HCT116 (cell line): ENCODE measurements around the gene ADGRB2. TPM values are rescaled to one million over a fixed set of nuclear protein-coding genes. Genes with fewer than 3 reads are reported as not detected.

Source experiments
- ATAC-seq: fragments of 200-7000 bp; cut with Tn5 transposase; 2 replicates; pipeline ENCODE4 v1.9.1; 2020; ENCODE audit warnings: mild to moderate bottlenecking, moderate library complexity
- BruUV-seq: library from RNA; stranded (reverse); fragments of 400-500 nt; replicated peaks from 2 replicates; lab custom pipeline; 2021; lab: Mats Ljungman, UMichigan
- CTCF ChIA-PET: fragments of 300-600 bp; sonication (Branson Sonifier 250); formaldehyde crosslinking; loops from one replicate; lab custom pipeline; 2021; ENCODE audit warnings: antibody characterized with exemption; lab: Charles Lee
- POLR2A ChIA-PET: fragments of 300-600, 350-600 bp; sonication (Branson Sonifier 250); formaldehyde crosslinking; loops from one replicate; lab custom pipeline; 2021; ENCODE audit warnings: antibody characterized with exemption; lab: Charles Lee
- RAD21 ChIA-PET, 2 experiments: fragments of 300-600 bp; sonication (Branson Sonifier 250); formaldehyde crosslinking; loops; one replicate each; lab custom pipeline; 2023; ENCODE audit warnings: low total read pairs in 2 of 2; ENCODE audit not compliant: uncharacterized antibody in 2 of 2, unreplicated experiment in 2 of 2, low non-redundant PET in 1 of 2; lab: Charles Lee
- DNase-seq: peaks from one replicate; pipeline ENCODE4 v3.0.0-alpha.2; 2010; ENCODE audit warnings: low read depth, low spot score
- H2AFZ ChIP-seq: fragments of 200-600 bp; shearing (Covaris generic), sonication (generic); 2 replicates; pipeline ENCODE4 v1.6.1; 2017; ENCODE audit warnings: low read depth, mixed run types, mixed read lengths, antibody characterized with exemption, low read length; ENCODE audit not compliant: poor library complexity, severe bottlenecking
- H3K27ac ChIP-seq: 2 replicates; pipeline ENCODE4 v1.5.1; 2012; ENCODE audit warnings: low read depth, low read length
- H3K27me3 ChIP-seq: fragments of 200-600 bp; sonication (generic); 2 replicates; pipeline ENCODE4 v1.6.1; 2016; ENCODE audit warnings: mixed run types, low read length, mixed read lengths; ENCODE audit not compliant: insufficient read depth
- H3K36me3 ChIP-seq, 2 experiments: fragments of 200-500 bp in 1 of 2; fragments of 200-600 bp in 1 of 2; sonication (Bioruptor generic) in 1 of 2; sonication (generic) in 1 of 2; 2 replicates each; pipeline versions ENCODE4 v1.5.1 to v1.6.1; 2014 to 2016; ENCODE audit warnings: low read length in 2 of 2, inconsistent platforms in 1 of 2, mixed read lengths in 1 of 2, mixed run types in 1 of 2; ENCODE audit not compliant: insufficient read depth in 2 of 2, control insufficient read depth in 1 of 2
- H3K4me1 ChIP-seq, 2 experiments: fragments of 200-600 bp in 1 of 2; sonication (generic) in 1 of 2; 2 replicates each; pipeline versions ENCODE4 v1.5.1 to v1.6.1; 2012 to 2017; ENCODE audit warnings: low read length in 2 of 2, inconsistent platforms in 1 of 2, mild to moderate bottlenecking in 1 of 2, mixed read lengths in 1 of 2, mixed run types in 1 of 2, moderate library complexity in 1 of 2; ENCODE audit not compliant: insufficient read depth in 2 of 2, control insufficient read depth in 1 of 2
- H3K4me2 ChIP-seq: fragments of 200-600 bp; sonication (generic); 2 replicates; pipeline ENCODE4 v1.6.1; 2017; ENCODE audit warnings: mixed run types, low read length, mixed read lengths
- H3K4me3 ChIP-seq, 2 experiments: fragments of 200-600 bp in 1 of 2; sonication (generic) in 1 of 2; replicated peaks in 1 of 2; 2 replicates each; pipeline ENCODE4 v1.5.1; 2011 to 2016; ENCODE audit warnings: low read length in 2 of 2, control low read depth in 1 of 2, low read depth in 1 of 2, mild to moderate bottlenecking in 1 of 2, mixed read lengths in 1 of 2, mixed run types in 1 of 2
- H3K79me2 ChIP-seq: fragments of 200-600 bp; sonication (generic); 2 replicates; pipeline ENCODE4 v1.6.1; 2017; ENCODE audit warnings: mild to moderate bottlenecking, mixed run types, low read length, moderate library complexity, mixed read lengths; ENCODE audit not compliant: insufficient read depth
- H3K9ac ChIP-seq: fragments of 200-600 bp; sonication (generic); 2 replicates; pipeline ENCODE4 v1.6.1; 2016; ENCODE audit warnings: low read length, mixed read lengths
- H3K9me2 ChIP-seq: fragments of 200-600 bp; sonication (generic), shearing (Covaris generic); 2 replicates; pipeline ENCODE4 v1.6.1; 2017; ENCODE audit warnings: mixed run types, mild to moderate bottlenecking, moderate library complexity; ENCODE audit not compliant: insufficient read depth
- H3K9me3 ChIP-seq, 2 experiments: fragments of 200-500 bp in 1 of 2; fragments of 200-600 bp in 1 of 2; sonication (Bioruptor generic) in 1 of 2; sonication (generic) in 1 of 2; 2 replicates each; pipeline ENCODE4 v1.6.1; 2014 to 2017; ENCODE audit warnings: low read length in 2 of 2, mixed read lengths in 2 of 2, inconsistent platforms in 1 of 2, low read depth in 1 of 2, mild to moderate bottlenecking in 1 of 2, mixed run types in 1 of 2, moderate library complexity in 1 of 2; ENCODE audit not compliant: control insufficient read depth in 1 of 2, insufficient read depth in 1 of 2
- H4K20me1 ChIP-seq: fragments of 200-600 bp; sonication (generic), shearing (Covaris generic); 2 replicates; pipeline ENCODE4 v1.6.1; 2017; ENCODE audit warnings: mixed run types, mild to moderate bottlenecking, moderate library complexity; ENCODE audit not compliant: insufficient read depth
- EGR1 ChIP-seq: IDR thresholded peaks from 2 replicates; pipeline ENCODE4 v1.6.1; 2012; ENCODE audit warnings: low read depth
- ELF1 ChIP-seq: IDR thresholded peaks from 2 replicates; pipeline ENCODE4 v1.6.1; 2012; ENCODE audit warnings: low read depth, borderline replicate concordance
- POLR2A ChIP-seq: IDR thresholded peaks from 2 replicates; pipeline ENCODE4 v1.7.0; 2011; ENCODE audit warnings: borderline replicate concordance; ENCODE audit not compliant: insufficient read depth, insufficient read length; ENCODE audit errors: extremely low read depth
- SP1 ChIP-seq: IDR thresholded peaks from 2 replicates; pipeline ENCODE4 v1.6.1; 2012; ENCODE audit warnings: low read depth
- SRF ChIP-seq: IDR thresholded peaks from 2 replicates; pipeline ENCODE4 v1.6.1; 2012; ENCODE audit warnings: low read depth
- ZFX ChIP-seq: fragments of 450-650 bp; IDR thresholded peaks from 2 replicates; pipeline ENCODE4 v1.6.1; 2017
- intact Hi-C: fragments of 100-400 bp; cut with micrococcal nuclease; formaldehyde crosslinking; loops from 2 replicates; pipeline ENCODE4 v1.10.0; 2022
- total RNA-seq: library from RNA; stranded (reverse); gene quantifications from one replicate; pipeline ENCODE4 v1.2.1, GENCODE V29; 2021; ENCODE audit not compliant: unreplicated experiment
- TF ChIP-seq, protein P1 (sequence below): IDR thresholded peaks from 2 replicates; pipeline ENCODE4 v1.6.1; 2011; ENCODE audit warnings: mild to moderate bottlenecking, low read length, moderate library complexity; ENCODE audit not compliant: insufficient replicate concordance; ENCODE audit errors: extremely low read depth

ADGRB2 gene
- total RNA-seq, 1 experiment from 2014 or later: 10.1 TPM

DNA sequence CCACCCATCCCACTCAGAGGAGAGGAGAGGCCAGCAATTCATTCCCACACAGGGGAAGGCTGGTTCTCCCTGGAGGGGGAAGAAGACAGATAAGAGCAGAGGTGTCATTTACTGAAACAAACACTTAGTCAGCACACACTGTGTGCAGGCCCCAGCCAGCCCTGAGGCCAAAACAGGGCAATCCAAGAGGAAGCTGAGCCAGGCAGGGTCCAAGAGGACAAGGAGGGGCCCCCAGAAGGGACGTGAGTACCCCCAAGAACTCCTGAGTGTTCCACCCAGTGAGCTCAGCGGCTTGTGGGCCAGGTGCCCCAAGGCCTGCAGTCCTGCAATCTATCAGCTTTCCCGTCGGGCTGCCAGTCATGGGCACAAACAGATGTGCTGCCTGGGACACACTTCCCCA, 15.8 kb downstream of the ADGRB2 start (continued):
- TF ChIP-seq, protein P1, sequence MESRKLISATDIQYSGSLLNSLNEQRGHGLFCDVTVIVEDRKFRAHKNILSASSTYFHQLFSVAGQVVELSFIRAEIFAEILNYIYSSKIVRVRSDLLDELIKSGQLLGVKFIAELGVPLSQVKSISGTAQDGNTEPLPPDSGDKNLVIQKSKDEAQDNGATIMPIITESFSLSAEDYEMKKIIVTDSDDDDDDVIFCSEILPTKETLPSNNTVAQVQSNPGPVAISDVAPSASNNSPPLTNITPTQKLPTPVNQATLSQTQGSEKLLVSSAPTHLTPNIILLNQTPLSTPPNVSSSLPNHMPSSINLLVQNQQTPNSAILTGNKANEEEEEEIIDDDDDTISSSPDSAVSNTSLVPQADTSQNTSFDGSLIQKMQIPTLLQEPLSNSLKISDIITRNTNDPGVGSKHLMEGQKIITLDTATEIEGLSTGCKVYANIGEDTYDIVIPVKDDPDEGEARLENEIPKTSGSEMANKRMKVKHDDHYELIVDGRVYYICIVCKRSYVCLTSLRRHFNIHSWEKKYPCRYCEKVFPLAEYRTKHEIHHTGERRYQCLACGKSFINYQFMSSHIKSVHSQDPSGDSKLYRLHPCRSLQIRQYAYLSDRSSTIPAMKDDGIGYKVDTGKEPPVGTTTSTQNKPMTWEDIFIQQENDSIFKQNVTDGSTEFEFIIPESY: no peak
- no peak for TF ChIP-seq POLR2A
- TF ChIP-seq, all 23 proteins: peak for 0

DNA sequence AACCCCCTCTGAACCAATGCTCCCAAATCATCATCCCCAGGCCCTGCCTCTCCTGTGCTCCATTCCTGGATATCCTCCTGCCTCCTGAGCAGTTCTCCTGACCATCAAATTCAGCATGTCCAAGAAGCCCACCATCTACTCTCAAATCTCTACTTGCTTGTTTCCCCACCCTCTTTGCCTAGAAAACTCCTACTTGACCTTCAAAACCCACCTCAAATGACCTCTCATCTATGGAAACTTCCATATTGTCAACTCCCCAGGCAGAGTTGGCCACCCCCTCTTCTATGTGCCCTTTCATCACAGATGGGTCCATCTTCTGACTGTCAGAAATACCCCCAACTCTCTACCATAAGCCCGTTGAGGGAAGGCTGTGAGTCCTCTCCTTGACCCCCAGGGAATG, 16.8 kb downstream of the ADGRB2 start:
- ATAC-seq: no peak
- no peaks in the 10 kb centered on the region for H3K9me2 ChIP-seq
- TF ChIP-seq SRF (no peak), ZFX (no peak), SP1 (no peak)
- peaks cover 7 to 14% of the 10 kb centered on the region in 2 experiments for H3K4me1 ChIP-seq
- no peak overlapping the region for H3K4me2 ChIP-seq
- no peaks in the 10 kb centered on the region for H3K9me3 ChIP-seq
- no peak for DNase-seq
- intact Hi-C loops: no loop called here
- no peak overlapping the region for H3K4me3 ChIP-seq
- no peaks in the 10 kb centered on the region for H3K27me3 ChIP-seq
- H4K20me1 ChIP-seq: no peaks in the 10 kb centered on the region
- ChIA-PET CTCF (no interaction called here), POLR2A (no interaction called here), RAD21 (no interaction called here)
- H2AFZ ChIP-seq: no peak overlapping the region
- H3K36me3 ChIP-seq: no peaks in the 10 kb centered on the region
- no peak overlapping the region for H3K27ac ChIP-seq
- no peak overlapping the region for H3K9ac ChIP-seq
- no TSS peak for BruUV-seq
- H3K79me2 ChIP-seq: no peaks in the 10 kb centered on the region

DNA sequence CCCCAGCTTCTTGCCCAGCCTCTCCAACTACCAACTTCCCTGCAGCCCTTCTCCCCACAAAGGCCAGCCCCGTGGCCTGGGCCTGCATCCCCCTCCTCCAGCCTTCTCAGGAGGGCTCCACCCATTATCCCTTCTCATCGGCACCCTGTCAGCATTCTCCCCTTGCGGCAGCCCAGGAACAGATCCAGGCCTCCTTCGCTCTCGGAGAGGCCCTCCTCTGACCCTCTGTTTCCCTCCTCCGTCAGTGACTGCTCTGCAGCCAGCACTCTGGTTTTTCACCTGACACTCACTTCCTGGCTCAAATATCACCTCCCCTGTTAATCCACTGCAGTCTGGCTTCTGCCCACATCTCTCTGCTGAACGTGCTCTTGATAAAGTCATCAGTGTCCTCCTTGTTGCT, 17.5 kb downstream of the ADGRB2 start:
- no TSS peak for BruUV-seq
- no peaks in the 10 kb centered on the region for H4K20me1 ChIP-seq
- H3K9me2 ChIP-seq: no peaks in the 10 kb centered on the region
- intact Hi-C loops: no loop called here
- no peak overlapping the region for H3K4me3 ChIP-seq
- H3K4me2 ChIP-seq: no peak overlapping the region
- H2AFZ ChIP-seq: no peak overlapping the region
- CTCF ChIA-PET: interaction anchor here (1.0 to 1.9 kb wide), 5 partner anchors 15 to 361 kb away, joined by 3 to 18 read pairs (median 14); partner anchors contain the start of gene KPNA6
- H3K27me3 ChIP-seq: no peaks in the 10 kb centered on the region
- no peaks in the 10 kb centered on the region for H3K36me3 ChIP-seq
- H3K9ac ChIP-seq: no peak overlapping the region
- peaks cover 7 to 14% of the 10 kb centered on the region in 2 experiments for H3K4me1 ChIP-seq
- no peaks in the 10 kb centered on the region for H3K9me3 ChIP-seq
- H3K27ac ChIP-seq: no peak overlapping the region
- TF ChIP-seq SP1 (no peak), ZFX (no peak), ELF1 (no peak), EGR1 (no peak)
- TF ChIP-seq, protein P1: no peak
- RAD21 ChIA-PET: no interaction called here
- POLR2A ChIA-PET: interaction anchor here (1.0 kb wide), 1 partner anchor 83 kb away, joined by 4 read pairs; no protein-coding TSS in a partner anchor
- ATAC-seq (no peak), DNase-seq (no peak)
- no peaks in the 10 kb centered on the region for H3K79me2 ChIP-seq
